Esophagus muscularis mucosa (tissue), 4 donors: Measurements from ENCODE around the gene ISCA2. TPM values are rescaled to one million over a fixed set of nuclear protein-coding genes. Genes with fewer than 3 reads are reported as not detected.
"Not testable (repeated sequence)": the region's sequence is repeated elsewhere in the genome, so short reads cannot be mapped to it uniquely, and the experiment has no call there.

ENCODE experiments used
- DNase-seq: peaks from one replicate; pipeline ENCODE4 v3.0.0-alpha.2; 2017; ENCODE audit errors: extremely low spot score
- H3K27ac ChIP-seq, 4 donors: fragments of 200-600 bp; sonication (generic); replicated peaks in 1 of 4; 1 replicate in 3 of 4; 2 replicates in 1 of 4; pipeline ENCODE4 v1.5.1; 2016 to 2019; ENCODE audit warnings: mild to moderate bottlenecking in 1 of 4
- H3K27me3 ChIP-seq, 4 donors: fragments of 200-600 bp; sonication (generic); one replicate each; pipeline versions ENCODE4 v1.5.1 to v1.6.0; 2016 to 2019
- H3K36me3 ChIP-seq, 4 donors: fragments of 200-600 bp; sonication (generic); one replicate each; pipeline ENCODE4 v1.5.1; 2016 to 2019
- H3K4me1 ChIP-seq, 4 donors: fragments of 200-600 bp; sonication (generic); one replicate each; pipeline ENCODE4 v1.5.1; 2016 to 2019
- H3K4me3 ChIP-seq, 4 donors: fragments of 200-600 bp; sonication (generic); 1 replicate in 2 of 4; 2 replicates in 2 of 4; pipeline ENCODE4 v1.5.1; 2016 to 2019; ENCODE audit warnings: mild to moderate bottlenecking in 4 of 4, moderate library complexity in 1 of 4
- H3K9me3 ChIP-seq, 4 donors: fragments of 200-600 bp; sonication (generic); 1 replicate in 3 of 4; 2 replicates in 1 of 4; pipeline ENCODE4 v1.5.1; 2016 to 2019
- EP300 ChIP-seq: sonication (generic); formaldehyde crosslinking; IDR thresholded peaks from one replicate; pipeline ENCODE4 v1.6.1; 2017; ENCODE audit warnings: antibody characterized with exemption
- POLR2A ChIP-seq: fragments of 450-650 bp; IDR thresholded peaks from one replicate; pipeline ENCODE4 v1.6.1; 2017; ENCODE audit warnings: antibody characterized with exemption, moderate library complexity, mild to moderate bottlenecking, low read depth
- POLR2AphosphoS5 ChIP-seq, 2 donors: sonication (generic); formaldehyde crosslinking; IDR thresholded peaks; one replicate each; pipeline ENCODE4 v1.6.1; 2017; ENCODE audit warnings: antibody characterized with exemption in 2 of 2
- WGBS: methylation state at CpG from one replicate; pipeline ENCODE4 v1.1.5; 2018; 5-methylcytosine and 5-hydroxymethylcytosine counted together
- intact Hi-C: fragments of 100-400 bp; cut with DNase I; formaldehyde crosslinking; loops from one replicate; pipeline ENCODE4 v1.15.1; 2023
- total RNA-seq, 4 donors: library from RNA; depleted of rRNA; stranded (reverse); fragments of >200 nt; gene quantifications; one replicate each; pipeline versions ENCODE4 v1.1.0 to v1.2.1, GENCODE V29; 2016
- TF ChIP-seq, protein P1 (sequence below), 3 experiments: fragments of 200-600 bp in 2 of 3; fragments of 450-650 bp in 1 of 3; sonication (generic) in 2 of 3; IDR thresholded peaks; one replicate each; pipeline ENCODE4 v1.5.1; 2017 to 2019; ENCODE audit warnings: antibody characterized with exemption in 3 of 3, mild to moderate bottlenecking in 2 of 3, moderate library complexity in 1 of 3

ISCA2 gene, protein sequence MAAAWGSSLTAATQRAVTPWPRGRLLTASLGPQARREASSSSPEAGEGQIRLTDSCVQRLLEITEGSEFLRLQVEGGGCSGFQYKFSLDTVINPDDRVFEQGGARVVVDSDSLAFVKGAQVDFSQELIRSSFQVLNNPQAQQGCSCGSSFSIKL
- 10 to 100 TPM in 3 of 4 donors, 1 to 10 TPM in 1; 5.8 to 20.4 (median 15.1) TPM for total RNA-seq

DNA sequence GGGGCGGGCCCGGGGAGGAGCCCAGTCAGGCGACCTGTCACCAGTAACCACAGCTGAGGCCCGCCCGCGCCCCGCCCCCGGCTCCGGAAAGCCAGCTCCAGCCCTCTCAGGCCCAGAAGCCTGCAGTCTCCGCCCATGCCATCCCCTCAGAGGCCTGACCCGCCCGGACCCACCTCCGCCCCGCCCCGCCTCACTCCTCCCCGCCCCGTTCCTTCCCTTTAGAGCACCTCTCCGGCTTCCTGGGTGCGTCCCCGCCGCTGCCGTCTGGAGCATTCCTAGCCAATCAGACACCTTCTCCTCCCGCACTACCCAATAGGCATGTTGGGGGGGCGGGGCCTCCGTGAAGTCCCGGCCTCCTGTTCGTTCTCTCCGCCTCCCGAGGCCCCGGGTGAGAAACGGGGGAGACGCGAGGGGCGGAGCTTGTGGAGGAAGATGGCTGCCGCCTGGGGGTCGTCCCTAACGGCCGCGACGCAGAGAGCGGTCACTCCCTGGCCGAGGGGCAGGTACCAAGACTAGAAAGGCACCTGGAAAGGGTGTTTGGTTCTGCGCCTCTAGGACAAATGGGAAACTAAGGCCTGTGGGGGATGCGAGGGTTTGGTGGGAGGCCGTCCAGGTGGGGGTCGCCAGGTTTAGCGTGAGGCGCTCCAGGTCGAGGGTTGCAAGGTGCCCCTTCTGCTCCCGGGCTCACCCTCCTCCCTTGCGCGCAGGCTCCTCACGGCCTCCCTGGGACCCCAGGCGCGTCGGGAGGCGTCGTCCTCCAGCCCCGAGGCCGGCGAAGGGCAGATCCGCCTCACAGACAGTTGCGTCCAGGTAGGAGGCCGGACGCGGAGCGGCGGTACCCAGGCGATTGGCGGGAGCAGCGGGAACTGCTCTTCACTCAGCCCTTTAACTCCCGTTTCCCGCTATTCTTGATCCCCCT is at the start of gene ISCA2:
Gene ISCA2, plus strand, starts transcription at position 423 of the 919 bp plus-strand sequence. Its CDS starts 10 bp downstream, at position 433.
- H3K36me3 ChIP-seq = peaks cover 0 to 11% (median 0%) of the 10 kb centered on the region in 4 donors
- intact Hi-C loops = no loop called here
- WGBS = 0% methylated on average over 36 of the region's 73 CpGs
- H3K4me3 ChIP-seq = peak within 1 kb of the TSS; percentile 73 to 94 (median 86)
- no peaks in the 10 kb centered on the region for H3K9me3 ChIP-seq
- H3K27ac ChIP-seq = peak within 1 kb of the TSS; percentile 87 to 94 (median 92)
- H3K4me1 ChIP-seq = peaks cover 17 to 45% (median 26%) of the 10 kb centered on the region in 4 donors
- DNase-seq = peak; percentile 100
- TF ChIP-seq, protein P1, sequence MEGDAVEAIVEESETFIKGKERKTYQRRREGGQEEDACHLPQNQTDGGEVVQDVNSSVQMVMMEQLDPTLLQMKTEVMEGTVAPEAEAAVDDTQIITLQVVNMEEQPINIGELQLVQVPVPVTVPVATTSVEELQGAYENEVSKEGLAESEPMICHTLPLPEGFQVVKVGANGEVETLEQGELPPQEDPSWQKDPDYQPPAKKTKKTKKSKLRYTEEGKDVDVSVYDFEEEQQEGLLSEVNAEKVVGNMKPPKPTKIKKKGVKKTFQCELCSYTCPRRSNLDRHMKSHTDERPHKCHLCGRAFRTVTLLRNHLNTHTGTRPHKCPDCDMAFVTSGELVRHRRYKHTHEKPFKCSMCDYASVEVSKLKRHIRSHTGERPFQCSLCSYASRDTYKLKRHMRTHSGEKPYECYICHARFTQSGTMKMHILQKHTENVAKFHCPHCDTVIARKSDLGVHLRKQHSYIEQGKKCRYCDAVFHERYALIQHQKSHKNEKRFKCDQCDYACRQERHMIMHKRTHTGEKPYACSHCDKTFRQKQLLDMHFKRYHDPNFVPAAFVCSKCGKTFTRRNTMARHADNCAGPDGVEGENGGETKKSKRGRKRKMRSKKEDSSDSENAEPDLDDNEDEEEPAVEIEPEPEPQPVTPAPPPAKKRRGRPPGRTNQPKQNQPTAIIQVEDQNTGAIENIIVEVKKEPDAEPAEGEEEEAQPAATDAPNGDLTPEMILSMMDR (IDR thresholded peaks at IDR 0.05) = peak in 1 of 3 experiments; percentile 6
- TF ChIP-seq EP300 (no peak), POLR2AphosphoS5 (IDR thresholded peaks at IDR 0.05) (peak; percentile 65 to 66), POLR2A (peak; percentile 46)
- H3K27me3 ChIP-seq = no peaks in the 10 kb centered on the region

DNA sequence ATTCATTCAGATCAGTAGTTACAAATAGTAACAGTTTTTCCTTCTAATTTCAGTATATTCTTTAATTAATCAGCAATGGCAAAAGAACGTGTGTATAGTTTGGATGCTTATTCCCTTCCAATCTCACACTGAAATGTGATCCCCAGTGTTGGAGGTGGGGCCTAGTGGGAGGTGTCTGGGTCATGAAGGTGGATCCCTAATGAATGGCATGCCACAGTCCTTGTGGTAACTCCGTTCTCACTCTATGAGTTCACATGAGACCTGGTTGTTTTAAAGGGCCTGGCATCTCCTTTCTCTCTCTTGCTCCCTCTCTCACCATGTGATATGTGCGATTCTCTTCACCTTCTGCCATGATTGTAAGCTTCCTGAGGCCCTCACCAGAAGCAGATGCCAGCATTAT is 48.7 kb upstream of the ISCA2 start:
- H3K36me3 ChIP-seq = no peaks in the 10 kb centered on the region
- H3K27ac ChIP-seq = no peak overlapping the region
- no peaks in the 10 kb centered on the region for H3K9me3 ChIP-seq
- TF ChIP-seq, protein P1 (IDR thresholded peaks at IDR 0.05) = no peak
- TF ChIP-seq POLR2AphosphoS5 (IDR thresholded peaks at IDR 0.05) (no peak), EP300 (no peak), POLR2A (no peak)
- no peaks in the 10 kb centered on the region for H3K27me3 ChIP-seq
- no peak overlapping the region for H3K4me3 ChIP-seq
- H3K4me1 ChIP-seq = no peaks in the 10 kb centered on the region
- intact Hi-C loops = no loop called here
- 26% methylated on average over 3 of the region's 3 CpGs for WGBS
- DNase-seq = no peak

DNA sequence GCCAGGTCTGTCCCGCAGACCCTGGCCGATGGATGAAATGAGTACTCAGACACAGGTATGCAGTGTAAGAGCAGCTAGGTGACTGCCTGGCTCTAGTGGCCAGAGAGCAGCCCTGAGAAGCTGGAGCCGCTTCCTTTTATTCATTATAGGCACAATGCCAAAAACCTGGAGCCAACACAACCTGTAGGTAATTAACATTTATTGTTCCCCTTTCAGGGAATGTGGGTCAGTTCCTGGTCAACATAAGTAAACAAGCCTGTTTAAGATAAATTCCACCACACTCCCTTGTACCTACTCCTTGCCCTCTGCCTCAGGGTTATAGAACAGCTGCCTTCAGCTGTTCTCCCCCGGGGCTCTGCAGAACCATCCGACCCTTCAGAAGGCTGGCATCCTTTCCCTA is 39.2 kb upstream of the ISCA2 start:
- DNase-seq, H3K36me3 ChIP-seq, H3K27me3 ChIP-seq, intact Hi-C loops, H3K27ac ChIP-seq, H3K4me3 ChIP-seq, H3K4me1 ChIP-seq, H3K9me3 ChIP-seq: not testable (repeated sequence)
- WGBS = 77% methylated on average over 5 of the region's 5 CpGs

DNA sequence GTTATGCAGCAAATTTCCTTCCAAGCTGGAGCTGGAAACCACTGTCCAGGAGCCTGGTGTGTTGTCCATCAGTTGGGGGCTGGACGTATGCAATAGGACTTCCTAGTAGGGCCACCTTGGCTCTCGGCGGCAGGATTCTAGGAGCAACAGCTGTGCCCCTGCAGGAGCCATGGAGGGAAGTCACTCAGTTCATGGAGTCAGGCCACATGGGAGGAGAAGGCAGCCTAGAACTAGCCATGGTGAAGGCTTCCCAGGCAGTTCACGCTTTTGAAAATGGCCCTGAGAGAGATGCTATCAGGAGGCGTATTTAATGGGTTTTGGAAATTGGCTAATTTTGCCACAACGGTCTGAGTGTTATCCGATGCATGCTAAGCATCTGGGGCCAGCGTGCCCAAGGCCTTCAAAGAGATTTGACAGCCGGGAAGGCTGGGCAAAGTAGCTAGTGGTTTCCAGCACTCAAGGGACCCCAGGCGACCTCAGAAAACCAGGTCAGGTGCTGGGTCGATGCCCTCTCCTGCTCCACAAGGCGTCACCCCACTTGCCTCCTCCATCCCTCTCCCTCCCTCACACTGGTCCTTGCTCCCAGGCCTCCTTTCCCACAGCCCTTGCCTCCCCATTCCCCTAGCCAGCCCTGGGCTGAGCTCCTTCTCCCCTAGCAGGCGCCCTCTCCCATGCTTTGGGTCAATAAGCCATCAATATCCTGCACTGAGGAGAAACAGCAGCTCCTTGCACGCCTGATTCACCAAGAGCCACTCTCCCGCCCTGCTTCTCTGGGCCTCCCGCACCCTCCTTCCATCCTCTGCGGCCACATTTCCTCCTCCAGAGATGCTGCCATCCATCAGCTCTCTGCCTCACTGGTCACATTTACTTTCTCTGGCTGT is 36.6 kb upstream of the ISCA2 start:
- TF ChIP-seq POLR2AphosphoS5 (IDR thresholded peaks at IDR 0.05) (no peak), EP300 (no peak), POLR2A (no peak)
- TF ChIP-seq, protein P1 (IDR thresholded peaks at IDR 0.05) = no peak
- WGBS = 77% methylated on average over 14 of the region's 17 CpGs

DNA sequence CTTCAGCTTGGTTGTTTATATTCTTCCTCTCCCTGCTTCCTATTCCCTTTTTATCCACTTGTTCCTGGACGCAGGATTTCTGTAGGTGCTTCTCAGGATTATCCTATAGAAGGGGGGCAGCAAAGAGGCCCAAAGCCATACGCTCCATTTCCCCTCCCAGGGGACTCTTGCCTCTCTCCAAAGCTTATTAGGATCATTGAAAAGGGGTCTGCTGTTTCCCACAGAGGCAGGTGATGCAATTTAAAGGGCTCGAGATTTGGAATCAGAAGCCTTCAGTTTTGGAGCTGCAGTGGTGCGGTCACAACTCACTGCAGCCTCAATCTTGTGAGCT is 36.0 kb upstream of the ISCA2 start:
- 76% methylated on average over 4 of the region's 4 CpGs for WGBS
- no peak for TF ChIP-seq EP300
- TF ChIP-seq POLR2A = no peak
- no peak for TF ChIP-seq POLR2AphosphoS5 (IDR thresholded peaks at IDR 0.05)
- TF ChIP-seq, protein P1 (IDR thresholded peaks at IDR 0.05) = no peak

More for the DNA sequence above, 36.6 kb upstream of the ISCA2 start:
- H3K36me3 ChIP-seq = no peaks in the 10 kb centered on the region
- H3K27me3 ChIP-seq = no peaks in the 10 kb centered on the region
- H3K4me3 ChIP-seq = no peak overlapping the region
- no peak for DNase-seq
- intact Hi-C loops = no loop called here
- H3K27ac ChIP-seq = no peak overlapping the region
- peaks cover 0 to 8% (median 3%) of the 10 kb centered on the region in 4 donors for H3K4me1 ChIP-seq
- H3K9me3 ChIP-seq = no peaks in the 10 kb centered on the region

More for the DNA sequence above, 36.0 kb upstream of the ISCA2 start:
- Histone ChIP-seq H3K4me1 (peaks cover 0 to 8% (median 3%) of the 10 kb centered on the region in 4 donors), H3K27ac (no peak overlapping the region), H3K9me3 (no peaks in the 10 kb centered on the region), H3K27me3 (no peaks in the 10 kb centered on the region), H3K36me3 (no peaks in the 10 kb centered on the region), H3K4me3 (no peak overlapping the region)
- intact Hi-C loops = no loop called here
- DNase-seq = no peak
